GM19467 (cell line): ENCODE data around the gene KCNIP3.

Source experiments
- ATAC-seq: cut with Tn5 transposase; IDR thresholded peaks from one replicate; pipeline ENCODE4 v1.9.1; 2021; ENCODE audit warnings: mild to moderate bottlenecking, moderate library complexity; ENCODE audit not compliant: unreplicated experiment

KCNIP3 gene

GRCh38 chr2:95312543-95313201 is 15.5 kb downstream of the KCNIP3 start:
- ATAC-seq: no peak

- no peak for ATAC-seq
These were observed 16.4 kb downstream of the KCNIP3 start for GRCh38 chr2:95313296-95314131.

GRCh38 chr2:95314598-95314963 is 17.4 kb downstream of the KCNIP3 start:
- ATAC-seq: no peak

- ATAC-seq: no peak
These were observed 17.9 kb downstream of the KCNIP3 start for GRCh38 chr2:95314964-95315611.

- no peak for ATAC-seq
These were observed 18.8 kb downstream of the KCNIP3 start for GRCh38 chr2:95315801-95316411.

- ATAC-seq: no peak
These were observed 19.4 kb downstream of the KCNIP3 start for GRCh38 chr2:95316466-95317122.

- no peak for ATAC-seq
These were observed 20.0 kb downstream of the KCNIP3 start for GRCh38 chr2:95317123-95317500.

- ATAC-seq: no peak
These were observed 20.7 kb downstream of the KCNIP3 start for GRCh38 chr2:95317665-95318425.

- no peak for ATAC-seq
These were observed 21.5 kb downstream of the KCNIP3 start for GRCh38 chr2:95318431-95319220.

GRCh38 chr2:95319481-95320343 is 22.6 kb downstream of the KCNIP3 start:
- ATAC-seq: no peak

GRCh38 chr2:95320344-95320712 is 23.2 kb downstream of the KCNIP3 start:
- ATAC-seq: no peak

- no peak for ATAC-seq
These were observed 24.0 kb downstream of the KCNIP3 start for GRCh38 chr2:95320986-95321767.

- ATAC-seq: no peak
These were observed 26.4 kb downstream of the KCNIP3 start for GRCh38 chr2:95323347-95324155.

GRCh38 chr2:95325026-95325425 is 27.9 kb downstream of the KCNIP3 start:
- no peak for ATAC-seq

- ATAC-seq: no peak
These were observed 28.7 kb downstream of the KCNIP3 start for GRCh38 chr2:95325590-95326432.
